WTC11 (cell line): ENCODE measurements around the gene ELP2. TPM values are rescaled to one million over a fixed set of nuclear protein-coding genes. Genes with fewer than 3 reads are reported as not detected.
A peak's percentile ranks its signal among the peaks of the same experiment; 100 is the strongest.
"Not testable (repeated sequence)": the region's sequence is repeated elsewhere in the genome, so short reads cannot be mapped to it uniquely, and the experiment has no call there.

ENCODE experiments used
- ATAC-seq: fragments of 200-7000 bp; cut with Tn5 transposase; 2 replicates; pipeline ENCODE4 v1.10.0; 2021; ENCODE audit warnings: mild to moderate bottlenecking, moderate library complexity
- CTCF ChIA-PET: fragments of 300-600 bp; sonication (Branson Sonifier 250); formaldehyde crosslinking; loops from one replicate; lab custom pipeline; 2021; ENCODE audit warnings: antibody characterized with exemption; lab: Charles Lee
- POLR2A ChIA-PET: fragments of 350-600 bp; sonication (Branson Sonifier 250); formaldehyde crosslinking; loops from one replicate; lab custom pipeline; 2021; ENCODE audit warnings: antibody characterized with exemption; lab: Charles Lee
- DNase-seq: peaks from one replicate; pipeline ENCODE4 v3.0.0; 2021; ENCODE audit warnings: low spot score
- H3K27ac Mint-ChIP-seq: 2 replicates; pipeline ENCODE4 v1.8.0; 2021; ENCODE audit warnings: mixed read lengths
- H3K27me3 Mint-ChIP-seq: 2 replicates; pipeline ENCODE4 v1.8.0; 2021; ENCODE audit warnings: low read depth, mild to moderate bottlenecking, moderate library complexity, mixed read lengths
- H3K36me3 Mint-ChIP-seq: 2 replicates; pipeline ENCODE4 v1.8.0; 2021; ENCODE audit warnings: mixed read lengths
- H3K4me1 Mint-ChIP-seq: 2 replicates; pipeline ENCODE4 v1.8.0; 2022; ENCODE audit warnings: mixed read lengths
- H3K4me3 Mint-ChIP-seq: 2 replicates; pipeline ENCODE4 v1.8.0; 2021; ENCODE audit warnings: mild to moderate bottlenecking, moderate library complexity, mixed read lengths
- H3K9me3 Mint-ChIP-seq: 2 replicates; pipeline ENCODE4 v1.8.0; 2021; ENCODE audit warnings: mixed read lengths
- AR ChIP-seq: fragments of 250-450 bp; sonication (Bioruptor Pico); IDR thresholded peaks from 2 replicates; pipeline ENCODE4 v1.9.0; 2021; ENCODE audit warnings: mild to moderate bottlenecking
- FOXP1 ChIP-seq: sonication (generic); formaldehyde crosslinking; IDR thresholded peaks from 2 replicates; pipeline ENCODE4 v1.8.0; 2022; ENCODE audit warnings: missing genetic modification reagents, mild to moderate bottlenecking, moderate library complexity, borderline replicate concordance
- KAT7 ChIP-seq: sonication (generic); formaldehyde crosslinking; IDR thresholded peaks from 2 replicates; pipeline ENCODE4 v1.8.1; 2023; ENCODE audit warnings: missing genetic modification reagents, mild to moderate bottlenecking, borderline replicate concordance
- MLX ChIP-seq: sonication (generic); formaldehyde crosslinking; IDR thresholded peaks from 2 replicates; pipeline ENCODE4 v1.8.1; 2023; ENCODE audit warnings: mild to moderate bottlenecking, missing genetic modification reagents, moderate library complexity
- PREB ChIP-seq: sonication (generic); formaldehyde crosslinking; IDR thresholded peaks from 2 replicates; pipeline ENCODE4 v1.8.1; 2022; ENCODE audit warnings: mild to moderate bottlenecking, missing genetic modification reagents, moderate library complexity, borderline replicate concordance
- SMAD4 ChIP-seq: sonication (generic); formaldehyde crosslinking; IDR thresholded peaks from 2 replicates; pipeline ENCODE4 v1.8.0; 2022; ENCODE audit warnings: mild to moderate bottlenecking, missing genetic modification reagents
- TCF7 ChIP-seq: sonication (generic); formaldehyde crosslinking; IDR thresholded peaks from 2 replicates; pipeline ENCODE4 v1.8.0; 2022; ENCODE audit warnings: mild to moderate bottlenecking, low read depth, missing genetic modification reagents, moderate library complexity
- TP53 ChIP-seq: sonication (generic); formaldehyde crosslinking; IDR thresholded peaks from 2 replicates; pipeline ENCODE4 v1.8.1; 2023; ENCODE audit warnings: mild to moderate bottlenecking, missing genetic modification reagents
- ZNF138 ChIP-seq: sonication (generic); formaldehyde crosslinking; conservative IDR thresholded peaks from 2 replicates; pipeline ENCODE4 v1.8.1; 2022; ENCODE audit warnings: mild to moderate bottlenecking, moderate library complexity, missing genetic modification reagents
- ZNF512 ChIP-seq: sonication (generic); formaldehyde crosslinking; IDR thresholded peaks from 2 replicates; pipeline ENCODE4 v1.8.1; 2022; ENCODE audit warnings: missing genetic modification reagents, borderline replicate concordance
- ZNF532 ChIP-seq: fragments of 250-450 bp; sonication (Bioruptor Pico); IDR thresholded peaks from 2 replicates; pipeline ENCODE4 v1.9.0; 2021; ENCODE audit warnings: mild to moderate bottlenecking, borderline replicate concordance
- total RNA-seq: library from RNA; stranded (reverse); gene quantifications from 3 replicates; pipeline ENCODE4 v1.2.3, GENCODE V29; 2021
- TF ChIP-seq, protein P1 (sequence below): fragments of 250-450 bp; sonication (Bioruptor Pico); conservative IDR thresholded peaks from 2 replicates; pipeline ENCODE4 v1.9.0; 2021; ENCODE audit warnings: mild to moderate bottlenecking
- TF ChIP-seq, protein P2 (sequence below): sonication (generic); formaldehyde crosslinking; IDR thresholded peaks from 2 replicates; pipeline ENCODE4 v1.8.1; 2022; ENCODE audit warnings: low read depth, mild to moderate bottlenecking, moderate library complexity, missing genetic modification reagents, borderline replicate concordance
- TF ChIP-seq, protein P3 (sequence below): fragments of 200-600 bp; IDR thresholded peaks from 2 replicates; pipeline ENCODE4 v1.8.0; 2022; ENCODE audit warnings: antibody characterized with exemption

The ELP2 gene
- total RNA-seq, 1 experiment from 2014 or later = 141 TPM

DNA sequence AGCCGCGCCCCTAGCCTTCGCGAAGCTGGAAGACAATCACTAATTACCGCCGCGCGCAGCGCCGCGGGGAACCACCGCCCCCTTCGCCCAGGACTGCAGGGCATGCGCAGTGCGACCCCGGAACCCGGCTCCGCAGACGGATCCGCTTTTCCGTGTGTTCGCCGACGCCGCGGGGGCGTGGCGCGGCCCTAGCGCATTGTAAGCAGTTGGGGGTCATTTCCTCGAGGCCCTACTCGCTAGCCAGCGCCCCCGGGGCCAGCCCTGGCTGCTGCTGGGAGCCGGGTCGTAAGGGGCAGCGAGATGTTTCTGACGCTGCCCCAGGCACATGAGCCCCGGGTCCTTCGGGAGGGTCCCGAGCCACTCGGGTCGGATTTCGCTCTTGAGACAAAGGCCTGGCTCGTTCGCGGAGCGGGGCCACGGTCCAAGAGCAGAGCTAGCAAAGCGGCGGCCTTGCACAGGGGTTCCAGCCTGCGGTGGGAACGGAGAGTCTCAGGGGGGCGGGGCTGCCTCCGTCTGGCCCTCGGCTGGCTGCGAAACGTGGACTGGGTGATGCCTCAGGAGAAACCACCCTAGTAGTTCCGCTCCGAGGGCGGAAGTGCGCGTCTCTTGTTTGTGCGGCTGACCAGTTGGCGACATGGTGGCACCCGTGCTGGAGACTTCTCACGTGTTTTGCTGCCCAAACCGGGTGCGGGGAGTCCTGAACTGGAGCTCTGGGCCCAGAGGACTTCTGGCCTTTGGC lies at the start of gene ELP2, which contains the start of gene SLC39A6 (continued):
- TF ChIP-seq, protein P1, sequence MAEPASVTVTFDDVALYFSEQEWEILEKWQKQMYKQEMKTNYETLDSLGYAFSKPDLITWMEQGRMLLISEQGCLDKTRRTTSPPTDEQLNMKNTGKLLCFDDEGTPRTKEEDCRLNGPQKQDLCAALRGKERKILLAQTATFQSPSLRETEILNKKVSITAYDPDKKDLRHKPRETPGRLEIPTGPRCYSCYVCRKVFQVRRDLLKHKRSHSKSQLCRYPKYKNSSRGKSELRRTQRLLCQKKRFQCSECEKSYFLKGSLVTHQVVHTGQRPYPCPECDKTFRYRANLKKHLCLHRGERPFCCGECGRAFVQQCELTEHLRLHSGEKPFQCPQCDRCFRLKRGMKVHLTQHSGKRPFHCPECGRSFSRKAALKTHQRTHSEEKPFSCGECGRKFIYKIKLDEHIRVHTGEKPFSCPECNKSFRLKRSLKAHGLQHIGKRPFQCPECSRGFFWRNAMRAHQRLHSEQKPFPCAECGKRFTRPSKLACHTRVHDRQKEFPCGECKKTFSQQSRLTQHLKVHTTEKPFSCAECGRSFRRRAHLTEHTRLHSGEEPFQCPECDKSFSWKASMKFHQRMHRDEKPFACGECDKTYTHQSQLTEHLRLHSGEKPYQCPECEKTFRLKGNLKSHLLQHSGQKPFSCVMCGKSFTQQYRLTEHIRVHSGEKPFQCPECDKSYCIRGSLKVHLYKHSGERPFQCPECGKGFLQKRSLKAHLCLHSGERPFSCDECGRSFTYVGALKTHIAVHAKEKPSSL (CRISPR knock-in tag) = no peak
- TF ChIP-seq, protein P2, sequence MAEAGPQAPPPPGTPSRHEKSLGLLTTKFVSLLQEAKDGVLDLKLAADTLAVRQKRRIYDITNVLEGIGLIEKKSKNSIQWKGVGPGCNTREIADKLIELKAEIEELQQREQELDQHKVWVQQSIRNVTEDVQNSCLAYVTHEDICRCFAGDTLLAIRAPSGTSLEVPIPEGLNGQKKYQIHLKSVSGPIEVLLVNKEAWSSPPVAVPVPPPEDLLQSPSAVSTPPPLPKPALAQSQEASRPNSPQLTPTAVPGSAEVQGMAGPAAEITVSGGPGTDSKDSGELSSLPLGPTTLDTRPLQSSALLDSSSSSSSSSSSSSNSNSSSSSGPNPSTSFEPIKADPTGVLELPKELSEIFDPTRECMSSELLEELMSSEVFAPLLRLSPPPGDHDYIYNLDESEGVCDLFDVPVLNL (CRISPR knock-in tag) = peak; percentile 15; the same call in 1 of the 2 replicates
- TF ChIP-seq KAT7 (CRISPR knock-in tag) (peak; percentile 40; the same call in 1 of the 2 replicates), ZNF532 (no peak), TP53 (no peak)

DNA sequence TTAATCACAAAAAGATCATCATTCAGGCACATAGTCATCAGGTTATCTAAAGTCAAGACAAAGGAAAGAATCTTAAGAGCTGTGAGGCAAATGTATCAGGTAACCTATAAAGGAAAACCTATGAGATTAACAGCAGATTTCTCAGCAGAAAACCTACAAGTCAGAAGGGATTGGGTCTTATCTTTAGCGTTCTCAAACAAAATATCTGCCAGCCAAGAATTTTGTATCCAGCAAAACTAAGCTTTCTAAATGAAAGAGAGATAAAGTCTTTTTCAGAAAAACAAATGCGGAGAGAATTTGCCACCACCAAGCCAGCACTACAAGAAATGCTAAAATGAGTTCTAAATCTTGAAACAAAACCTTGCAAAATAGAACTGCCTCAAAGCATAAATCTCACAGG lies 48.6 kb upstream of the ELP2 start:
- H3K4me3 Mint-ChIP-seq, DNase-seq, CTCF ChIA-PET, ATAC-seq, H3K27ac Mint-ChIP-seq, H3K4me1 Mint-ChIP-seq: not testable (repeated sequence)
- peaks cover 43% of the 10 kb centered on the region for H3K9me3 Mint-ChIP-seq
- H3K36me3 Mint-ChIP-seq = peaks cover 23% of the 10 kb centered on the region
- POLR2A ChIA-PET = interaction anchor here (0.8 kb wide), 1 partner anchor 24 kb away, joined by 9 read pairs; no protein-coding TSS in a partner anchor
- H3K27me3 Mint-ChIP-seq = peaks cover 14% of the 10 kb centered on the region

GRCh38 chr18:36083729-36084128 lies 46.0 kb upstream of the ELP2 start:
- ChIA-PET CTCF (no interaction called here), POLR2A (no interaction called here)
- no peak for ATAC-seq
- TF ChIP-seq AR (no peak), FOXP1 (CRISPR knock-in tag) (no peak), ZNF512 (CRISPR knock-in tag) (no peak), TCF7 (no peak), MLX (CRISPR knock-in tag) (no peak), ZNF138 (CRISPR knock-in tag) (no peak), PREB (no peak), SMAD4 (CRISPR knock-in tag) (no peak)
- TF ChIP-seq, protein P3, sequence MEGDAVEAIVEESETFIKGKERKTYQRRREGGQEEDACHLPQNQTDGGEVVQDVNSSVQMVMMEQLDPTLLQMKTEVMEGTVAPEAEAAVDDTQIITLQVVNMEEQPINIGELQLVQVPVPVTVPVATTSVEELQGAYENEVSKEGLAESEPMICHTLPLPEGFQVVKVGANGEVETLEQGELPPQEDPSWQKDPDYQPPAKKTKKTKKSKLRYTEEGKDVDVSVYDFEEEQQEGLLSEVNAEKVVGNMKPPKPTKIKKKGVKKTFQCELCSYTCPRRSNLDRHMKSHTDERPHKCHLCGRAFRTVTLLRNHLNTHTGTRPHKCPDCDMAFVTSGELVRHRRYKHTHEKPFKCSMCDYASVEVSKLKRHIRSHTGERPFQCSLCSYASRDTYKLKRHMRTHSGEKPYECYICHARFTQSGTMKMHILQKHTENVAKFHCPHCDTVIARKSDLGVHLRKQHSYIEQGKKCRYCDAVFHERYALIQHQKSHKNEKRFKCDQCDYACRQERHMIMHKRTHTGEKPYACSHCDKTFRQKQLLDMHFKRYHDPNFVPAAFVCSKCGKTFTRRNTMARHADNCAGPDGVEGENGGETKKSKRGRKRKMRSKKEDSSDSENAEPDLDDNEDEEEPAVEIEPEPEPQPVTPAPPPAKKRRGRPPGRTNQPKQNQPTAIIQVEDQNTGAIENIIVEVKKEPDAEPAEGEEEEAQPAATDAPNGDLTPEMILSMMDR = no peak

More at GRCh38 chr18:36083729-36084128, 46.0 kb upstream of the ELP2 start:
- H3K9me3 Mint-ChIP-seq = peaks cover 41% of the 10 kb centered on the region
- no peak for DNase-seq
- H3K27me3 Mint-ChIP-seq = peaks cover 13% of the 10 kb centered on the region
- H3K36me3 Mint-ChIP-seq = peaks cover 22% of the 10 kb centered on the region
- no peaks in the 10 kb centered on the region for H3K4me1 Mint-ChIP-seq
- no peak overlapping the region for H3K27ac Mint-ChIP-seq
- H3K4me3 Mint-ChIP-seq = no peak overlapping the region
